CD4-positive, alpha-beta T cell (primary cell): ENCODE data around the gene PRKAA2. TPM values are rescaled to one million over a fixed set of nuclear protein-coding genes. Genes with fewer than 3 reads are reported as not detected.

ENCODE experiments used
- ATAC-seq: fragments of 200-7000 bp; cut with Tn5 transposase; one replicate; pipeline ENCODE4 v1.10.0; 2022; ENCODE audit warnings: mild to moderate bottlenecking; ENCODE audit not compliant: poor library complexity
- CTCF ChIA-PET: fragments of 350-600 bp; sonication (Branson Sonifier 250); formaldehyde crosslinking; loops from one replicate; lab custom pipeline; 2021; ENCODE audit warnings: antibody characterized with exemption, inconsistent platforms; lab: Charles Lee
- POLR2A ChIA-PET: fragments of 350-600 bp; sonication (Branson Sonifier 250); formaldehyde crosslinking; loops from one replicate; lab custom pipeline; 2021; ENCODE audit warnings: antibody characterized with exemption, inconsistent platforms; lab: Charles Lee
- DNase-seq, 14 experiments: peaks; one replicate each; pipeline ENCODE4 v3.0.0-alpha.2; 2013 to 2020; ENCODE audit warnings: mixed read lengths in 2 of 14
- H3K27ac ChIP-seq, 2 donors: one replicate each; pipeline versions ENCODE4 v1.5.1 to v1.7.0; 2013; ENCODE audit warnings: low read length in 2 of 2, low read depth in 1 of 2, mild to moderate bottlenecking in 1 of 2
- H3K27me3 ChIP-seq, 2 experiments: 1 replicate in 1 of 2; 2 replicates in 1 of 2; pipeline versions ENCODE4 v1.6.1 to v1.7.0; 2013; ENCODE audit warnings: low read length in 2 of 2, control low read depth in 1 of 2, mild to moderate bottlenecking in 1 of 2, moderate library complexity in 1 of 2; ENCODE audit not compliant: insufficient read depth in 2 of 2, control insufficient read depth in 1 of 2
- H3K36me3 ChIP-seq: one replicate; pipeline ENCODE4 v1.6.1; 2013; ENCODE audit warnings: low read length, control low read depth; ENCODE audit not compliant: insufficient read depth
- H3K4me1 ChIP-seq: one replicate; pipeline ENCODE4 v1.6.1; 2013; ENCODE audit warnings: low read length, control low read depth; ENCODE audit not compliant: insufficient read depth
- H3K4me3 ChIP-seq: one replicate; pipeline ENCODE4 v1.5.1; 2013; ENCODE audit warnings: mild to moderate bottlenecking, low read length, moderate library complexity
- H3K9me3 ChIP-seq, 2 experiments: 1 replicate in 1 of 2; 2 replicates in 1 of 2; pipeline versions ENCODE4 v1.6.1 to v1.7.0; 2013; ENCODE audit warnings: low read length in 2 of 2, mild to moderate bottlenecking in 2 of 2, control low read depth in 1 of 2, moderate library complexity in 1 of 2; ENCODE audit not compliant: control insufficient read depth in 1 of 2, insufficient read depth in 1 of 2
- H3K27ac Mint-ChIP-seq: one replicate; pipeline ENCODE4 v1.8.0; 2020; ENCODE audit warnings: mixed read lengths
- H3K27me3 Mint-ChIP-seq: one replicate; pipeline ENCODE4 v1.8.0; 2021; ENCODE audit warnings: mixed read lengths
- H3K36me3 Mint-ChIP-seq: one replicate; pipeline ENCODE4 v1.8.0; 2021; ENCODE audit warnings: low read depth, mixed read lengths
- H3K4me1 Mint-ChIP-seq: one replicate; pipeline ENCODE4 v1.8.0; 2021; ENCODE audit warnings: low read depth, mixed read lengths
- H3K4me3 Mint-ChIP-seq: one replicate; pipeline ENCODE4 v1.8.0; 2020; ENCODE audit warnings: mild to moderate bottlenecking, mixed read lengths
- H3K9me3 Mint-ChIP-seq: one replicate; pipeline ENCODE4 v1.8.0; 2020; ENCODE audit warnings: mixed read lengths
- CTCF ChIP-seq: fragments of 200-600 bp; IDR thresholded peaks from one replicate; pipeline ENCODE4 v1.8.0; 2022; ENCODE audit warnings: antibody characterized with exemption, mild to moderate bottlenecking
- intact Hi-C, 2 experiments: fragments of 100-400 bp; cut with DNase I in 1 of 2; cut with micrococcal nuclease in 1 of 2; formaldehyde crosslinking; loops; one replicate each; pipeline versions ENCODE4 v1.15.1 to v1.9.0; 2023 to 2025; cut with DNase I, micrococcal nuclease
- total RNA-seq, 174 experiments: library from RNA in 2 of 174; stranded (reverse) in 2 of 174; gene quantifications; one replicate each; pipeline ENCODE4 v1.2.3 and lab custom pipeline; 2021 to 2026

PRKAA2 gene
- total RNA-seq, 2 experiments from 2014 or later = not detected

- H3K27me3 ChIP-seq = peaks cover 0 to 5% of the 10 kb centered on the region in 2 experiments
- no peak overlapping the region for H3K27ac ChIP-seq
- Mint-ChIP-seq H3K27me3 (peaks cover 11% of the 10 kb centered on the region), H3K4me1 (no peaks in the 10 kb centered on the region), H3K36me3 (no peaks in the 10 kb centered on the region), H3K9me3 (no peaks in the 10 kb centered on the region), H3K27ac (no peak overlapping the region), H3K4me3 (no peak overlapping the region)
- TF ChIP-seq CTCF = no peak
- ATAC-seq = no peak
- ChIA-PET CTCF (no interaction called here), POLR2A (no interaction called here)
- no peaks in the 10 kb centered on the region for H3K9me3 ChIP-seq
- no peaks in the 10 kb centered on the region for H3K36me3 ChIP-seq
- no peaks in the 10 kb centered on the region for H3K4me1 ChIP-seq
- no peak overlapping the region for H3K4me3 ChIP-seq
- intact Hi-C loops = no loop called here
- no peak for DNase-seq
Measured at GRCh38 chr1:56631901-56632300, 13.2 kb upstream of the PRKAA2 start.

- ATAC-seq = no peak
- Mint-ChIP-seq H3K4me3 (no peak overlapping the region), H3K4me1 (no peaks in the 10 kb centered on the region), H3K36me3 (no peaks in the 10 kb centered on the region), H3K27ac (no peak overlapping the region), H3K9me3 (no peaks in the 10 kb centered on the region), H3K27me3 (no peaks in the 10 kb centered on the region)
- no peak overlapping the region for H3K4me3 ChIP-seq
- ChIA-PET CTCF (no interaction called here), POLR2A (no interaction called here)
- intact Hi-C loops = no loop called here
- H3K36me3 ChIP-seq = no peaks in the 10 kb centered on the region
- H3K27ac ChIP-seq = no peak overlapping the region
- no peak for DNase-seq
- peaks cover 0 to 9% of the 10 kb centered on the region in 2 experiments for H3K27me3 ChIP-seq
- H3K9me3 ChIP-seq = no peaks in the 10 kb centered on the region
- no peak for TF ChIP-seq CTCF
- H3K4me1 ChIP-seq = no peaks in the 10 kb centered on the region
Measured at GRCh38 chr1:56634981-56635380, 10.1 kb upstream of the PRKAA2 start.

- Mint-ChIP-seq H3K27ac (no peak overlapping the region), H3K27me3 (peaks cover 20% of the 10 kb centered on the region), H3K36me3 (no peaks in the 10 kb centered on the region), H3K4me1 (no peaks in the 10 kb centered on the region), H3K9me3 (no peaks in the 10 kb centered on the region), H3K4me3 (no peak overlapping the region)
- H3K4me1 ChIP-seq = no peaks in the 10 kb centered on the region
- ChIA-PET POLR2A (no interaction called here), CTCF (no interaction called here)
- no peaks in the 10 kb centered on the region for H3K36me3 ChIP-seq
- no peak overlapping the region for H3K27ac ChIP-seq
- no peak overlapping the region for H3K4me3 ChIP-seq
- no peak for DNase-seq
- H3K27me3 ChIP-seq = peaks cover 8 to 10% of the 10 kb centered on the region in 2 experiments
- H3K9me3 ChIP-seq = no peaks in the 10 kb centered on the region
- no peak for TF ChIP-seq CTCF
- no peak for ATAC-seq
- intact Hi-C loops = no loop called here
Measured at GRCh38 chr1:56638248-56638647, 6.9 kb upstream of the PRKAA2 start.
